K562 (cell line): ENCODE results near the gene FUZ. TPM values are rescaled to one million over a fixed set of nuclear protein-coding genes. Genes with fewer than 3 reads are reported as not detected.

Experiments used
- ASH1L ChIP-seq: fragments of 450-650 bp; IDR thresholded peaks from 2 replicates; pipeline ENCODE4 v1.6.1; 2018; ENCODE audit warnings: borderline replicate concordance, mild to moderate bottlenecking, low read depth; ENCODE audit not compliant: partially characterized antibody
- CEBPB ChIP-seq: fragments of 450-650 bp; IDR thresholded peaks from 2 replicates; pipeline ENCODE4 v1.6.1; 2016; ENCODE audit warnings: missing genetic modification characterization, missing compliant biosample characterization
- CHD7 ChIP-seq: fragments of 200-600 bp; sonication (generic); IDR thresholded peaks from one replicate; pipeline ENCODE4 v1.6.1; 2012; ENCODE audit warnings: mild to moderate bottlenecking, low read depth, low read length, inconsistent platforms
- FOS ChIP-seq: IDR thresholded peaks from 3 replicates; pipeline ENCODE4 v1.6.1; 2011; ENCODE audit not compliant: insufficient read length; ENCODE audit errors: extremely low read depth
- JUN ChIP-seq, 2 experiments: sonication (generic) in 1 of 2; formaldehyde crosslinking in 1 of 2; IDR thresholded peaks; 2 replicates each; pipeline versions ENCODE4 v1.6.1 to v1.8.0; 2012 to 2022; ENCODE audit warnings: borderline replicate concordance in 2 of 2, mild to moderate bottlenecking in 2 of 2, improper control_type of control experiment in 1 of 2, low read depth in 1 of 2, low read length in 1 of 2, missing genetic modification reagents in 1 of 2
- KAT7 ChIP-seq: sonication (generic); formaldehyde crosslinking; IDR thresholded peaks from 2 replicates; pipeline ENCODE4 v1.8.0; 2022; ENCODE audit warnings: missing genetic modification reagents, mild to moderate bottlenecking, borderline replicate concordance
- KDM1A ChIP-seq, 2 experiments: fragments of 450-650 bp; IDR thresholded peaks; 2 replicates each; pipeline ENCODE4 v1.6.1; 2016; ENCODE audit warnings: mild to moderate bottlenecking in 2 of 2
- POLR2A ChIP-seq: fragments of 450-650 bp; conservative IDR thresholded peaks from 2 replicates; pipeline ENCODE4 v1.6.1; 2016
- SMARCC2 ChIP-seq: fragments of 450-650 bp; IDR thresholded peaks from 2 replicates; pipeline ENCODE4 v1.6.1; 2017; ENCODE audit warnings: antibody characterized with exemption, moderate library complexity, mild to moderate bottlenecking, low read depth
- STAG1 ChIP-seq: sonication (generic); formaldehyde crosslinking; IDR thresholded peaks from 2 replicates; pipeline ENCODE4 v1.5.0; 2020; ENCODE audit warnings: missing genetic modification reagents, borderline replicate concordance
- TEAD1 ChIP-seq, 2 experiments: fragments of 450-650 bp in 1 of 2; sonication (generic) in 1 of 2; formaldehyde crosslinking; IDR thresholded peaks; 2 replicates each; pipeline versions ENCODE4 v1.4.0 to v1.8.0; 2020 to 2022; ENCODE audit warnings: mild to moderate bottlenecking in 2 of 2, missing genetic modification reagents in 1 of 2
- ZNF175 ChIP-seq: fragments of 200-800 bp; sonication (Bioruptor generic); IDR thresholded peaks from 2 replicates; pipeline ENCODE4 v1.6.1; 2016; ENCODE audit warnings: low read depth, mild to moderate bottlenecking, missing genetic modification characterization, missing compliant biosample characterization
- ZNF217 ChIP-seq: sonication (generic); formaldehyde crosslinking; IDR thresholded peaks from 2 replicates; pipeline ENCODE4 v1.8.0; 2022; ENCODE audit warnings: mild to moderate bottlenecking, missing genetic modification reagents
- ZNF3 ChIP-seq: fragments of 250-450 bp; sonication (Bioruptor Pico); IDR thresholded peaks from 2 replicates; pipeline ENCODE4 v1.5.0; 2021; ENCODE audit warnings: mild to moderate bottlenecking, moderate library complexity
- ZNF445 ChIP-seq: fragments of 250-450 bp; sonication (Bioruptor Pico); IDR thresholded peaks from 2 replicates; pipeline ENCODE4 v1.4.0; 2020; ENCODE audit warnings: low read depth, mild to moderate bottlenecking, moderate library complexity
- ZNF644 ChIP-seq: fragments of 200-800 bp; sonication (Bioruptor generic); IDR thresholded peaks from 2 replicates; pipeline ENCODE4 v1.6.1; 2016; ENCODE audit warnings: low read depth, missing genetic modification characterization, missing compliant biosample characterization
- polyA plus RNA-seq, 8 experiments: library from polyadenylated mRNA; depleted of rRNA in 4 of 8; stranded (reverse) in 5 of 8; unstranded in 3 of 8; fragments of >200 nt; fragmentation: Nextera tagmentation in 2 of 8; fragmentation: Illumina TruSeq in 1 of 8; extraction: Ambion mirVana in 2 of 8; extraction: Trizol in 1 of 8; gene quantifications; 2 replicates each; pipeline versions ENCODE4 v1.2.1 to v1.2.3, GENCODE V29; 2011 to 2014; ENCODE audit warnings: inconsistent platforms in 1 of 8, missing spikeins in 1 of 8
- total RNA-seq, 7 experiments: library from RNA; depleted of rRNA in 6 of 7; stranded (reverse); fragments of >200 nt in 6 of 7; fragmentation: Illumina TruSeq in 2 of 7; extraction: Trizol in 2 of 7; gene quantifications; 2 replicates each; pipeline versions ENCODE4 v1.2.1 to v1.2.3, GENCODE V29; 2011 to 2021; ENCODE audit warnings: low replicate concordance in 1 of 7

FUZ gene
- total and polyA plus RNA-seq, 9 of the 15 experiments (the other 6 are each of a cell fraction or from before 2014, with no cell fraction given) = 0.17 to 7.6 (median 3.6) TPM; not detected in 1

DNA sequence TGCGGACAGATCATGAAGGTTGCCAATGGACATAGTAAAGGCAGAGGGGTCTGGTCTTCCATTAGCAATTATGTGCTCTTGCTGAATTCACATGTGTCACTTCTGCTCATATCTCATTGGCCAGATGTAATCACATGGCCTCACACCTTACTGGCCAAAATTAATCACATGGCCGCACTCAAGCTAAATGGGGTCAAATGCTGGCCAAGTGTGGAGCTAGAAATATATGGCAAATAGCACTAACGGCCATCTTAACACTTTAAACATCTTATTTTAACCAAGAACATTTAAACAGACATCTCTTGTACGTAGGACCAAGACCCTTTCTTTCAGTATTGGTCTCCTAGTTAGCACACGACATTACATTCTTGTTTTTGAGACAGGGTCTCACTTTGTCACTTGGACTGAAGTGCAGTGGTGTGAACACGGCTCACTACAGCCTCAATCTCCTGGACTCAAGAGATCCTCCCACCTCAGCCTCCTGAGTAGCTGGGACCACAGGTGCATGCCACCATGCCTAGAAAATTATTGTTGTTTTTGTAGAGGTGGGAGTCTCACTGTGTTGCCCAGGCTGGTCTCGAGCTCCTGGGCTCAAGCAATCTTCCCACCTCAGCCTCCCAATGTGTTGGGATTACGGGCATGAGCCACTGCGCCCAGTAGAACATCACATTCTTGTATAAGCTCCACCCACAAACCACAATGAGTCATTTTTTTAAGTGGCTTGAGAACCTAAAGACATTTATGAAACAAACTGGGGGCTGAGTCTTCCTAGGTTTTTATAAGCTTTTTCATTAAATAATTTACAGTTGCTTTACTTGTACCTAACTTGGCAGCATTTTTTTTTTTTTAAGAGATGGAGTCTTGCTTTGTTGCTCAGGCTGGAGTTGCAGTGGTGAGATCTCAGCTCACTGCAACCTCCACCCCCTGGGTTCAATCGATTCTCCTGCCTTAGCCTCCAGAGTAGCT lies 34.9 kb upstream of the FUZ start (continued):
- TF ChIP-seq CHD7 (no peak), KAT7 (CRISPR knock-in tag) (no peak), FOS (peak; percentile 21), STAG1 (CRISPR knock-in tag) (no peak), ZNF3 (CRISPR knock-in tag) (no peak), ZNF175 (no peak), ZNF644 (tag) (0 out of 2 replicates have a peak, but pooled peaks have one; percentile 47), JUN (IDR thresholded peaks at IDR 0.05; ENCODE audit: borderline replicate concordance, low read depth, low read length) (0 out of 2 replicates have a peak, but pooled peaks have one; percentile 70), JUN (CRISPR knock-in tag; IDR thresholded peaks at IDR 0.05; ENCODE audit: borderline replicate concordance) (no peak), POLR2A (0 out of 2 replicates have a peak, but pooled peaks have one; percentile 26), TEAD1 (CRISPR knock-in tag; IDR thresholded peaks at IDR 0.05) (peak in 1 of 2 experiments; percentile 46; a peak in 1 of 4 replicates), ZNF445 (CRISPR knock-in tag) (no peak), KDM1A (IDR thresholded peaks at IDR 0.05) (peak in 1 of 2 experiments; percentile 36; a peak in 1 of 4 replicates), ZNF217 (CRISPR knock-in tag) (no peak), ASH1L (no peak), CEBPB (no peak), SMARCC2 (peak; percentile 61; the same call in 1 of the 2 replicates)
